ENCODE data around the gene TXNRD1. TPM values are rescaled to one million over a fixed set of nuclear protein-coding genes. Genes with fewer than 3 reads are reported as not detected.

The TXNRD1 gene
- total RNA-seq, 2 donors from 2014 or later, result 110 to 129 TPM

- no peak for DNase-seq
- no peaks in the 10 kb centered on the region for H3K9me3 ChIP-seq
- no peaks in the 10 kb centered on the region for H3K4me1 ChIP-seq
- H3K27ac ChIP-seq, result no peak overlapping the region
- intact Hi-C loops (cut with DNase I), result no loop called here
- H3K36me3 ChIP-seq, result no peaks in the 10 kb centered on the region
- H3K4me3 ChIP-seq, result no peak overlapping the region
- TF ChIP-seq CTCF (IDR thresholded peaks at IDR 0.05), result no peak
- no peaks in the 10 kb centered on the region for H3K27me3 ChIP-seq
- H3K9ac ChIP-seq (ENCODE audit: low read depth in 2 of 2, low read length in 2 of 2), result no peak overlapping the region
Observed at GRCh38 chr12:104197264-104197663, 18.3 kb upstream of the TXNRD1 start.

- intact Hi-C loops (cut with DNase I), result loop anchor here (5.0 to 10.0 kb wide), 2 partner anchors 157 to 855 kb away; no protein-coding TSS in a partner anchor
- Histone ChIP-seq H3K27me3 (no peaks in the 10 kb centered on the region), H3K9me3 (no peaks in the 10 kb centered on the region), H3K4me1 (no peaks in the 10 kb centered on the region), H3K27ac (no peak overlapping the region), H3K9ac (ENCODE audit: low read depth in 2 of 2, low read length in 2 of 2) (no peak overlapping the region), H3K4me3 (no peak overlapping the region), H3K36me3 (no peaks in the 10 kb centered on the region)
- TF ChIP-seq CTCF (IDR thresholded peaks at IDR 0.05), result no peak
- no peak for DNase-seq
Observed at GRCh38 chr12:104199964-104200363, 15.6 kb upstream of the TXNRD1 start.

- Histone ChIP-seq H3K9ac (ENCODE audit: low read depth in 2 of 2, low read length in 2 of 2) (no peak overlapping the region), H3K9me3 (no peaks in the 10 kb centered on the region), H3K4me1 (no peaks in the 10 kb centered on the region), H3K27ac (no peak overlapping the region), H3K4me3 (no peak overlapping the region), H3K36me3 (no peaks in the 10 kb centered on the region), H3K27me3 (no peaks in the 10 kb centered on the region)
- peak; percentile 44 for DNase-seq
- intact Hi-C loops (cut with DNase I), result loop anchor here (5.0 to 10.0 kb wide), 2 partner anchors 156 to 853 kb away; no protein-coding TSS in a partner anchor
- TF ChIP-seq CTCF (IDR thresholded peaks at IDR 0.05), result peak; percentile 79
Observed at GRCh38 chr12:104201238-104202001, 14.2 kb upstream of the TXNRD1 start.

- H3K27me3 ChIP-seq, result no peaks in the 10 kb centered on the region
- no peaks in the 10 kb centered on the region for H3K36me3 ChIP-seq
- no peak overlapping the region for H3K4me3 ChIP-seq
- no peak overlapping the region for H3K27ac ChIP-seq
- intact Hi-C loops (cut with DNase I), result loop anchor here (5.0 to 10.0 kb wide), 2 partner anchors 152 to 850 kb away; no protein-coding TSS in a partner anchor
- H3K9ac ChIP-seq (ENCODE audit: low read depth in 2 of 2, low read length in 2 of 2), result no peak overlapping the region
- no peak for DNase-seq
- H3K9me3 ChIP-seq, result no peaks in the 10 kb centered on the region
- no peaks in the 10 kb centered on the region for H3K4me1 ChIP-seq
- TF ChIP-seq CTCF (IDR thresholded peaks at IDR 0.05), result no peak
Observed at GRCh38 chr12:104204690-104205480, 10.7 kb upstream of the TXNRD1 start.

- H3K4me3 ChIP-seq, result no peak overlapping the region
- intact Hi-C loops (cut with DNase I), result loop anchor here (10.0 kb wide), 1 partner anchor 847 kb away; no protein-coding TSS in a partner anchor
- no peak for DNase-seq
- no peaks in the 10 kb centered on the region for H3K9me3 ChIP-seq
- no peaks in the 10 kb centered on the region for H3K4me1 ChIP-seq
- H3K27me3 ChIP-seq, result no peaks in the 10 kb centered on the region
- no peaks in the 10 kb centered on the region for H3K36me3 ChIP-seq
- H3K27ac ChIP-seq, result no peak overlapping the region
- H3K9ac ChIP-seq (ENCODE audit: low read depth in 2 of 2, low read length in 2 of 2), result no peak overlapping the region
- no peak for TF ChIP-seq CTCF (IDR thresholded peaks at IDR 0.05)
Observed at GRCh38 chr12:104207416-104208205, 8.0 kb upstream of the TXNRD1 start.
